GM12873 (cell line): Measurements from ENCODE around the gene PTPRF.

Experiments
- TF ChIP-seq, protein P1 (sequence below): IDR thresholded peaks from 2 replicates; pipeline ENCODE4 v1.5.1; 2012; ENCODE audit warnings: low read depth, mild to moderate bottlenecking, moderate library complexity, low read length, control low read depth; ENCODE audit not compliant: insufficient read depth; ENCODE audit errors: missing control alignments

Gene PTPRF

DNA sequence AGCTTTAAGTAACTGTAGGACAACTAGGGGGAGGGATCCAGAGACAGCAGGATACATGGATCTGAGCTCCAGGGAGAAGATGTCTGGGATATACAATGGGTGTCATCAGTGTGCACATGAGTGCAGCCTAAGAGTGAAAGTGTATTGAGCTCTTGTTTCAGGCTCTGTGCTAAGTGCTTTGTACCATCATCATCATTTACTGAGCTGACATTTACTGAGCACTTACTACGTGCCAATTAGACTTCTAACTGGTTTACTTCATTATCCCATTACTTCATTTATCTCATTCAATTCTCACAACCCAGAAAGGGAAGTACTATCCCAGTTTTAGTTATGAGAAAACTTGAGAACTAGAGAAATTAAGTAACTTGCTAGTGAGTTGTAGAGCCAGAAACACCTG lies 114.8 kb downstream of the PTPRF start:
- TF ChIP-seq, protein P1, sequence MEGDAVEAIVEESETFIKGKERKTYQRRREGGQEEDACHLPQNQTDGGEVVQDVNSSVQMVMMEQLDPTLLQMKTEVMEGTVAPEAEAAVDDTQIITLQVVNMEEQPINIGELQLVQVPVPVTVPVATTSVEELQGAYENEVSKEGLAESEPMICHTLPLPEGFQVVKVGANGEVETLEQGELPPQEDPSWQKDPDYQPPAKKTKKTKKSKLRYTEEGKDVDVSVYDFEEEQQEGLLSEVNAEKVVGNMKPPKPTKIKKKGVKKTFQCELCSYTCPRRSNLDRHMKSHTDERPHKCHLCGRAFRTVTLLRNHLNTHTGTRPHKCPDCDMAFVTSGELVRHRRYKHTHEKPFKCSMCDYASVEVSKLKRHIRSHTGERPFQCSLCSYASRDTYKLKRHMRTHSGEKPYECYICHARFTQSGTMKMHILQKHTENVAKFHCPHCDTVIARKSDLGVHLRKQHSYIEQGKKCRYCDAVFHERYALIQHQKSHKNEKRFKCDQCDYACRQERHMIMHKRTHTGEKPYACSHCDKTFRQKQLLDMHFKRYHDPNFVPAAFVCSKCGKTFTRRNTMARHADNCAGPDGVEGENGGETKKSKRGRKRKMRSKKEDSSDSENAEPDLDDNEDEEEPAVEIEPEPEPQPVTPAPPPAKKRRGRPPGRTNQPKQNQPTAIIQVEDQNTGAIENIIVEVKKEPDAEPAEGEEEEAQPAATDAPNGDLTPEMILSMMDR: no peak

DNA sequence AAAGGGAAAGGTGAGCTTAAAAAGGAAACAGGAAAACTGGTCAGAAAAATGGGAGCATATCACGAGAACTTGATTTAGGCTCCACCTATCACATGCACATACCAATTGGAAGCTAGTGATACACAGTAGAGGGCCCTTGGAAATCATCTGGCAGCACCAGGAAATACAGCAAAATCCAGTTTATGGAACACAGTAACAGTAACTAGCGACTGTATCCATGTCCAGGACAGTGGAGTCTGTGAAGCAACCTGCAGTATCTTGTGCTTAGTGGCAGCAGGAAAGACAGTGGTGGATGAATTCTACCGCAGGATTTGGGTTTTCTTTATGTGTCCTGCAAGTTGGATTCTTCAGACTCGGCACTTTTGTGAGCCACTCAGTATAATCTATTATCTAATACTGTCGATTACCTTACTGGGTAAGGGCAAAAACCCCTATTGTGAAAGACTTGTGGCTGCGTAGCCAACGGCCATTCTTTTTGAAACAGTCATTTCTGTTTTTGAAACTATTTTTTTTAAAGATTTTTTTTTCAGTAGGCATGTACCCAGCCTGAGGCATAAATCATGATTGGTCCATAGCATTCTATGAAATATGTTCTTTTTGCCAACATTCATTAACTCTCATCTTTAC lies 117.7 kb downstream of the PTPRF start:
- TF ChIP-seq, protein P1: no peak

GRCh38 chr1:43648876-43649477 lies 118.3 kb downstream of the PTPRF start:
- TF ChIP-seq, protein P1: no peak

GRCh38 chr1:43650310-43651085 lies 119.8 kb downstream of the PTPRF start:
- TF ChIP-seq, protein P1: no peak

DNA sequence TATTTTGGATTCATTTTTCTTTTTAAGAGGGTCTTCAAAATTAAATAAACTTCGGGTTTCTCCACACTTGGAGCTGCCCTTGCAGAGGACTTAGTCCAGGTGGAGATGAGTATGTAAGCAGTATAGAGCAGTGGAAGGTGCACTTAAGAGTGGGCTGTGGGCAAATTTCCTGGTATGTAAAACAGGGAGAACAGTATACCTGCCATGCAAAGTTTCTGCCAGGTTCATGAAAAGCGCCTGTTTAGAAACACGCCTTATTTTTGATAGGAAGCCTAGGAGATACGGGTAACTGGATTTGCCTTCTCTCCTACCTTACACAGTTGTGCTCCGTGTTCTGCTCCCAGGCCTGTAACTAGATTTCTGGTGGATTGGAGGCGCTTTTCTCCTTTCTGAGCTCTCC lies 120.5 kb downstream of the PTPRF start:
- TF ChIP-seq, protein P1: no peak

DNA sequence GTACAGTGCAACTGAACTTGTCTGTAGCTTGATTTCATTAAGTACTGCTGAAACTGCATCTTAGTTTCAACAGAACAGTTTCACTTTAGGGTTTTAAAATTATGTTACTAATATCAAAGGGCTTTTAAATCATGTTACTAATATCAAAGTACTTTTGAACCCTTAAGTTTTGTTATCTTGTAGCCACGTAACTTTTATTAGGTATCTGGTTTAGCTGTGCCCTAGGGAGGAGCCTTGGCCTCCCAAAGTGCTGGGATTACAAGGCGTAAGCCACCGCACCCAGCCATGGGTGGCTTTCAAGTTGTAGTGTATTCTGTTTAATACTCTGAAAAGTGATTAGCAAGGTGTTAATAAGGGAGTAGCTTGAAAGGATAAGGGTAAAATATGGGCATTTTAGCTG lies 121.2 kb downstream of the PTPRF start:
- TF ChIP-seq, protein P1: no peak

DNA sequence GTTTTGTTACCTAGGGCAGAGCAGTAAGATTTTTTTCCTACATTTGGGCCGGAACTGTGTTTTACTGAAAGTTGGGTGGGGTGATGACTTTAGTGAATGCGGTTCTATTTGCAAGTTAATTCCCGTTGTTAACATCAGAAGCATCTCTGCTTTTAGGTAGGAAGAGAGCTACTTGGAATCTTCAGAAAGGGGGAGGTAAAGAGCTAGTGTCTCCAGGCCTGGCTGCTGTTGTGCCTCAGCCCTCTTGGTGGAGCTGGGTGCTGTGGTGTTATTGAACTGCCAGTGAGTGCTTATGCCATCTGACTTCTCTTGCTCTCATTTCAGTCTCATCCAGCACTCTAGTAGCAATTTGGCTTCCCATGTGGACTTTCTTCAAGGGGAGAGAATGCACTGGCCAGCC lies 122.7 kb downstream of the PTPRF start:
- TF ChIP-seq, protein P1: peak; percentile 61
